Left ventricle myocardium superior (tissue), 1 donor: Measurements from ENCODE around the gene TRMT1. TPM values are rescaled to one million over a fixed set of nuclear protein-coding genes. Genes with fewer than 3 reads are reported as not detected.
"Not testable (repeated sequence)": the region's sequence is repeated elsewhere in the genome, so short reads cannot be mapped to it uniquely, and the experiment has no call there.

ENCODE experiments used
- ATAC-seq: fragments of 200-7000 bp; cut with Tn5 transposase; one replicate; pipeline ENCODE4 v1.9.1; 2020; ENCODE audit warnings: mild to moderate bottlenecking, moderate library complexity
- DNase-seq: peaks from one replicate; pipeline ENCODE4 v3.0.0-alpha.2; 2020
- intact Hi-C: fragments of 100-400 bp; cut with micrococcal nuclease; formaldehyde crosslinking; loops from one replicate; pipeline ENCODE4 v1.11.0; 2022
- long read RNA-seq: library from polyadenylated mRNA; unstranded; transcript quantifications from one replicate; pipeline ENCODE4 v2.0.0, GENCODE V29; 2021
- total RNA-seq: library from RNA; stranded (reverse); fragmentation: NEBNext Ultra II Directional; extraction: Animal tissue kit (Norgen Biotek cat#: 25700); gene quantifications from one replicate; pipeline ENCODE4 v1.2.1, GENCODE V29; 2021
- donor health status: DM: no; HTN: yes; CAD: no; lungs with severe emphysema.

TRMT1 gene
- 22.4 TPM for total RNA-seq
- long read RNA-seq, transcript TRMT1-202 (17 exons, 2,142 nt) = major isoform, 9 of 33 reads
- long read RNA-seq, partial matches to known transcripts = 13 of 33 reads
- long read RNA-seq, other reads (novel, unspliced or antisense) = 10 of 33 reads

DNA sequence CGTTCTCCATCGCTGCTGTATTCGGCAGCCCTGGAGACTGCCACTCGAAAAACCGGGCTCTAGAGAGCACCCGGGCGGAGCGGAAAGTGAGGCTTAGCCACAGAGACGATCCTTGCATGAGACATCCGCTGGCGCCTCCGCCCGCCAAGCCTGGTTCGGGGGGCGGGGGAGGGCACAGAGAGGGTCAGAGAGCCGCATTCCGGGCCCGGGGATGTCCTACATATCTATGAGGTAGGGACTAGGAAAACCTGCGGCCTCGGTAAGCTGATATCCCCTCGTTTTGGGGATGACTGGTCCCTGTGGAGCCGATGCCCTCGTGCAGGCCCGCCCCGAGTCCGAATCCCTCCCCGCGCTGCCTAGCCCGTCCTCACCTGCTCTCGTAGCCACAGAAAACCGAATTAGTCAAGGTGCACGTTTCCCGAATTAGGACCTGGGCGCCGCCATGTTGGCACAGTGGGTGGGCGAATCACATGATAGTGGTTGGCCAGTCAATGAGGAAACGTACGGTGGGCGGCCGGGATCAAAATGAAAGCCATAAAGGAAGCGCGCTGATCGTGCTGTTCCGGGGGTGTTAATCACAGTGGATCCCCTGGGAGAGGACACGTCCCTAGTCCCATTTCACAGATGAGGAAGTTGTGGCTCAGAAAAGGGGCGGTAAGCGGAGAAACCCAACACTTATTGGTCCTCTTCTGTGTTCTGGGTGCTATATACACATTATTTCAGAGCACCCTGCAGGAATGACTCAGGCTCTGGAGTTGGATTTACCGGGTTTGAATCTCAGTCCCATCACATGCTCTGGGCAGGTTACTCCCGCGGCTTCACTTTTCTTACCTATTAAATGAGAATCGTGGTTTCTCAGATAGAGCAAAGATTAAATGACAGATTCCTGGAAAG is at the start of gene TRMT1:
Gene TRMT1, minus strand, starts transcription at position 459 of the 894 bp plus-strand sequence. Its CDS starts 341 bp downstream, at position 118.
- intact Hi-C loops = no loop called here
- DNase-seq (peak; percentile 93), ATAC-seq (peak; percentile 84)

DNA sequence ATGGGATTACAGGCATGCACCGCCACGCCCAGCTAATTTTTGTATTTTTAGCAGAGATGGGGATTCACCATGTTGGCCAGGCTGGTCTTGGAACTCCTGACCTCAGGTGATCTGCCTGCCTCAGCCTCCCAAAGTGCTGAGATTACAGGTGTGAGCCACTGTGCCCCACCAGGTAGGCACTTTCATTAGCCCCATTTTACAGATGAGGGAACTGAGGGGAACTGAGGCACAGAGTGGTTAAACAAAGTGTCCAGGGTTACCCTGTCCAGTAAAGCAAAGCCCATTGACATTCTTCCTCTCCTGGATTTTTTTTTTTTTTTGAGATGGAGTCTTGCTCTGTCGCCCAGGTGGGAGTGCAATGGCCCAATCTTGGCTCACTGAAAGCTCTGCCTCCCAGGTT is 49.6 kb upstream of the TRMT1 start:
- DNase-seq, intact Hi-C loops, ATAC-seq: not testable (repeated sequence)

DNA sequence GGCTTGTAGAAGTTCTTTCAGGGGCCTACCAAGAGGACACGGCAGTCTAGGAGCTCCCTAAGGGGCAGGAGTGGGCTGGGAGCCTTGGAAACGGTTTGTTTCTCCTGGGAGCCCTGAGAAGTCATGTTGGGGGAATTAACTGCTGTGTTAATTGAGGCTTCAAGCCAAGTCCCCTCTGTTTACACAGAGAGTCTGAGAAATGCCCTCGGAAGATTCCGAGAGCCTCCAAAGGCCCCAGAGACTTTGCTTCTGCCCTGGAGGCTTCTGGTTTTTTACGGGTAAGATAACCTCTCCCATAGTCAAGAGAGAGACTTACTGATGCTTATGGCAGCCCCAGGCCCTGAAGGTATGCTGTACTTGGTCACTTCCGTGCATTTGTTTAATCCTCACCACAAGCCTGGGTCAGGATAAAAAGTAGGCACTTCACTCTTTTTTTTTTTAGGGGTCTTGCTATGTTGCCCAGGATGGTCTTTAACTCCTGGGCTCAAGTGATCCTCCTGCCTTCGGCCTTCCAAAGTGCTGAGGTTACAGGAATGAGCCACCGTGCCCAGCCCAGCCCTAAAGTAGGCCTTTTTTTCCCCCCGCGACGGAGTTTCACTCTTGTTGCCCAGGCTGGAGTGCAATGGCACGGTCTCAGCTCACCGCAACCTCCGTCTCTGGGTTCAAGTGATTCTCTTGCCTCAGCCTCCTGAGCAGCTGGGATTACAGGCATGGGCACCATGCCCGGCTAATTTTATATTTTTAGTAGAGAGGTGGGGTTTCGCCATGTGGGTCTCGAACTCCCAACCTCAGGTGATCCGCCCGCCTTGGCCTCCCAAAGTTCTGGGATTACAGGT is 48.8 kb upstream of the TRMT1 start:
- DNase-seq = no peak
- ATAC-seq = no peak
- intact Hi-C loops = no loop called here

DNA sequence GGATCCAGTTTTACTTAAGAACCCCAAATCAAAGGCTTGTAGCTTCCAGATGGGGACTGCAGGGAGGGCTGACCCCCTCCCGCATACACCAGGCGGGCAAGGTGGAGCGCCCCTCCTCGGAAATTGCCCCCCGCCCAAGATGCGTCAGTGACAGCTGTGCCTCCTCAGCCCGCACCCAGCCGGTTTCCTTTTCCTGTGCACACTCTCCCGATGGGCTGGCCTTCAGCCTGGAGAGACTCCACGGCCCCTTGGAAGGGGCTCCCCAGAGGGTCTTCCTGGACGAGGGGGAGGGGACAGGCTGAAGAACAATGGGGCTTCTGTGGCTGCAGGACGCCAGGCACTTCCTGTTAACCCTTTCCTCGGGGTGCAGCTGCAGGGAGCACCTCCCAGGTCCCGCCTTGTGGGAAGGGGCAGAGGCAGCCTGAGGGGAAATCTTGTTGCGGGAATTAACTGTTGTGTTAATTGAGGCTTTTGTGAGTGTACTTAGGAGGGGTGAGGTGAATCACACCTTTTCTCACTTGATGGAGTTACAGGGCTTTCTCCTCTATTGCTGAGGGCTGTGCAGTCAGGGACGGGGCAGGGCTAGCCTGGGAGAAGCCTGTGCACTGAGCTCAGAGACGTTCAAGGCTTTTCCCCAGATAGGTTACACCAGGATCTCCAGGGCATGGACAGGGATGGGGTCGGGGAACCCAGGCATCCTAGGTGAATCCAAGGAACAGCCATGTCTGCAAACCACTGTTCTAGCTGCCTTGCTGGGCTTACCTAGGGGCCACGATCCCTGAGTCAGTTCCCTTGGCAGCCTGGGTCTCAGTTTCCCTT is 48.0 kb upstream of the TRMT1 start:
- DNase-seq (peak; percentile 79), ATAC-seq (peak; percentile 44)
- intact Hi-C loops = no loop called here

DNA sequence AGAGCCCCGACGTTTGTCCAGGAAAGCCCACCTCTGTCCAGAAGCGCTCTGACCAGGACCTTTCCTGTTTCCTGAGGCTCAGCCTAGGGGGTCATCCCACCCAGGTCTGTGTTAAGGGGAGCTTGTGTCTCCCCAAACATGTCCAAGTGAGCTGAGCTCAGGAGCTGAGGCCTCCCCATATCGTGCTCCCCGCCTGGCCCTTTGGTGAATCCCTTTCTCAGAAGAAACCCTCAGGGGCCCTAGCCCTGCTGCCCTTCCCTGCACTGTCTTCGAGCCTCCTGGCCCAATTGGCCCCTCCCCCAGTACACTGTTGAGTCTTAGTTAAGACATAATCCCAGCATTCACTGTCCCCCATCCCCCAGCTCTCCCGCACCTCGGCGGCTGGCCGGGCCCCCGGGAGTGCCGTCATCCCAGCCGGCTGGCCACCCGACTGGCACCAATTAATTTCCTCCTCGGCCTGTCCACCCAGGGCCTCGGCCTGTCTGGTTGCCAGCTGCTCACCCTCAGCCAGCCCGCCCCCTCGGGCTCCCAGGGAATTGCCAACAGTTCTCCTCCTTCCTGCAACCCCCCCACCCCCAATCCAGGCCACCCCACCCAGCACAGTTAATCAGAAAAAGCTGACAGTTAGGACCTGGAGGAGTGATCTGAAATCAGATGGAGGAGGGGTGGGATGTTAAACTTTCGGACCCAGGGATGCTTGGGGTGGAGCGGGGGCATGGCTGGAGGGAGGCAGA is 47.2 kb upstream of the TRMT1 start:
- DNase-seq (peak; percentile 72), ATAC-seq (peak; percentile 53)
- intact Hi-C loops = no loop called here

DNA sequence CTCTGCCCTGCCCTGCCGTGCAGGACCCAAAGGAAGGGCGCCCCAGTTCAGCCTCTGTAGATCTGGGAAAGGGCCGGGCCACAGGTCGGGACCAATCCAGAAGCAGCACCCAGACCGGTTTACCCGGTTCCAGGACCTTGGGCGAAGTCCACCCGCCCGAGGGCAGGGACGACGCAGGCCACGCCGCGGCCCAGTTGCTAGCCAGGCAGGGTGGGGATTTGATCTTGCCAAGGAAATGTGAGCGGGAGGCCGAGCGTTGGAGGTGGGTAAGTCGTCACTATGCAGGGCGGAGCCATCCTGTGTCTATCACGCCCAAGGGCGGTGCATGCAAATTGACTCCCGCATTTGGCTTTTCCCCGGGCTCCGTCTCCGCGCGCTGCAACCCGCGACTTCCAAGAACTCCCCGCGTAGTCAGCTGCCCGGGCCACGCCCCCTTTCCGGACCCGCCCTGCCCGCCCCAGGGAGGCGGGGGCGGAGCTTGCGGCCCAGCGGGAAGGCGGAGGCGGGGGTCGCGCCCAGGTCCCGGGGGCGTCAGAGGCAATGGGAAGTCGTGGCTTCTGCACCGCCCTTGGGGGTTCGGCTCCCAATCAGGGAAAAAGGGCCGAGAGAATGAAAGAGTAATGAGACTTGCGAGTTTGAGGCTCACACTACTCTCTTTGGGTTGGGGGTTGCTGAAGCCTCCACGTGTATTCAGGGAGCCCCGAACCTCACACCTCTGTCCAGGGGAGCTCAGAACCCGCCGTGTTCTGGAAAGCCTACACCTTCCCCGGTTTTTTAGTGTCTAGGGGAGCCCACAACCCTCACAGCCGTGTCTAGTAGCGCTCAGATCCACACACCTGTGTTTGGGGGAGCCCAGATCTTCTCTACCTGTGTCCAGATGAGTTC is 46.4 kb upstream of the TRMT1 start:
- DNase-seq (peak; percentile 97), ATAC-seq (peak; percentile 89)
- intact Hi-C loops = no loop called here

DNA sequence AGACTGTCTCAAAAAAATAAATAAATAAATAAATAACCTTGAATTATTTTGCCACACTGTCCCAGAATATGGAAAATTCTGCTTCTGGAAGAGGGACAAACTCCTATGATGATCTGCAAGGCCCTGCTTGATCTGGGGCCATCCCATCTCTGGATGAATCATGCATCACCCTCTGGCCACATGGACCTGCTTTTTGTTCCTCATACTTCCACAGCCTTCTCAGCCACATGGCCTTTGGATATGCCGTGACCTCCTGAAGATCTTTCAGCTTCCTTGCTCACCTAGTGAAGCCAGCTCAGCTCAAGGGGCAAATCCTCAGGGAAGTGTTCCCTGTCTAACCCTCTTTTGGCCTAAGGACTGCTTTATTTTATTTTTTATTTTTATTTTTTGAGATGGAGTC is 44.0 kb upstream of the TRMT1 start:
- intact Hi-C loops = no loop called here
- no peak for DNase-seq
- ATAC-seq = no peak

DNA sequence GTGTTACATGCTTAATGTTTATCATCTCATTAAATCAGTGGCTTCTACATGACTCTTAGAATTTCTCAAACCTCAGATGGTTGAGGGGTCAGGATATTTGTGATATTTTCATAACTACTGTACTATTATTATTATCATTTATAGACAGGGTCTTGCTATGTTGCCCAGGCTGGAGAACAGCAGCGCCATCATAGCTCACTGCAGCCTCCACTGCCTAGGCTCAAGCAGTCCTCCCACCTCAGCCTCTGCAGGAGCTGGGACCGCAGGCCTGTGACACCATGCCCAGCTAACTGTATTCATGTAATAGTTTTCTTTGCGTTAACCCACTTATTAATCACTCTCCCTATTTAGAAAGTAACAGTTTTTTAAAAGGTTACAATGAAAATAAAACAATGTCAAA is 43.2 kb upstream of the TRMT1 start:
- ATAC-seq = no peak
- intact Hi-C loops = no loop called here
- no peak for DNase-seq

DNA sequence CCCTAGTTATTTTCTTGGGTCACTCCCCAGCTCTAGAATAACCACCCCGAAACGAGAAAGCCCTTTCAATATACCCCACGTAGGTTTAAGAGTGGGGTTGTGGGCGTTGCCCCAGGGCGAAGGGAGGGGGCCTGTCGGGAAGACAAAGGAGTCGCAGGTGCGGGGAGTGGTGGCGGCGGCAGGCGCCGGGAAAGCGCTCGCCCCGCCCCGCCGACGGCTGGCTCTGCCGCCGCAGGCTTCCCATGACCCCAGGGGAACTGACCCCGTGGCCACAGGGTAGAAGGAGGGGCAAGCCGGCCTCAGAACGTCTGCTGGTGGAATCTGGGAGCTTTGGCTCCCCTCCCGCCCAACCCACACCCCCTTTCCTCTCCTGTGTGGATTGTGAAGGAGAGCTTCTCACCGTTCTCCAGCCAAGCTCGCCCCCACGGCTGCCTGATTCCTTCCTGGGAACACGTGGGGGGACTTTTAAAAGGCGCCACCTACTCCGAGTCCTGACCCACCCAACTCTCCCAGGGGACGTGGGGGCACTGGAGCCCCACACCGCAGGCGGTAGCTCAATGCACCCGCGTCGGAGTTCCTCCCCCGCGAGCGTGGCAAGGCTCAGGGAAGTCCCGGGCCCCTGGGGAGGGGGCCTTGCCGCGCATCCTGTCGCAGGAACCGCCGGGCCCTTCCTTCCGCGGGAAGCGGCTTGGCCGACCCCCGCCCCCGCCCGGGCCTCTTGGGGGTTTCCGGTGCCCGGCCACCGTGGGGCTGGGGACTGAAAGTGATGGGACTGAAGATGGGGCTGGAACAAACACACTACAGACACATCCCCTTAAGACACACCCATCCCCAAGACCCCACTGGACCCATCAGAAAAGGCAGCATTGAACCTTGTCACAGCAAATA is 39.2 kb upstream of the TRMT1 start:
- peak; percentile 85 for DNase-seq
- ATAC-seq = peak; percentile 4
- intact Hi-C loops = no loop called here

DNA sequence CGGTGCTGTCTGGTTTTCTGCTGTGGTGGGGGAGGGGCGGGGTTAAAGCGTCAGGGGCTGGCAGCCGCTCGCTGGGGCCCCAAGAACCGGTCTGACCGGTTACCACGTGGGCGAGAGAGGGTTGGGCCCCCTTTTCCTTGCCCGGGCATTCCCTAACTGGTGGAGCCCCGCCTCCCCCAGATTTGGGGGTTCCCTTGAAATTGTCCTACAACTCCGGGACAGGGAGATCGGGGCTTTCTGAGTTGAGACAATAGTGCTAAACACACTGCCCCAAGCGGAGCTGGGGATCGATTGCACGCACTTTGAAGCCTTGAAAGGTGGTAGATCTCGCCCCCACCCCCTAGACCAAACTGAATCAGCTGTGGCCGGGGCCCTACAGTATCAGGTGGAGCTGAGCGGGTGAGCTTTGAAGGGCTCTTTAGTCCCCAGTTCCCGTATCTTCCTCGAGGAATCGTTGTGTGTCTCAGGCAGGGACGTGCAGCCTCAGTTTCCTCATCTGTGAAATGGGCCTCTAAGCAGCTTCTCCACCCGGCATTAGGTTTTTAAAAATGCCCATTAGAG is 38.5 kb upstream of the TRMT1 start:
- intact Hi-C loops = no loop called here
- ATAC-seq (no peak), DNase-seq (peak; percentile 63)

DNA sequence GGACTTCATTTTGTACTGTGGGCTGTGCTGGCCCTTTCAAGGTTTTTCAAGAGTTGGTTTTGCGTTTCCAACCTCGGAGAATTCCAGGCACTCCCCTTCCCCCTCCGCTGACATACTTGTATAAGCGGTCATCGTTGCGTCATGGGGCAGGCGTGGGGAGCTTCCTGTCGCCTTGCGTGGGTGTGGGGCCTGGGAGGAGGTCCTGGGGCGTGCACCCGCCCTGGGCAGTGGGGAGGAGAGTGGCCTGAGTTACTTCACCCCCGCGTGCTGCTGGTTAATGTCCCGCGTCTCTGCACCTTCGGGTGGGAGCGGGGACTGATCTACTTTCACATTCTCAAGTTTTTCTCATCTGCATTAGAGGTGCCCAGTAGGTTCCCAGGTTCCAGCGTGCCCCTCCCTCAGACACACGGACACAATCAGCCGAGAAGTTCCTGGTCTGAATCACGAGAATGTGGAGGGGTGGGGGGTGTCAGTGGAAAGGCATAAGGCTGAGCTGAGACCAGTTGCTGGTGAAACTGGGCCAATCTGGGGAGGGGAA is 37.8 kb upstream of the TRMT1 start:
- intact Hi-C loops = no loop called here
- DNase-seq (peak; percentile 92), ATAC-seq (peak; percentile 17)

DNA sequence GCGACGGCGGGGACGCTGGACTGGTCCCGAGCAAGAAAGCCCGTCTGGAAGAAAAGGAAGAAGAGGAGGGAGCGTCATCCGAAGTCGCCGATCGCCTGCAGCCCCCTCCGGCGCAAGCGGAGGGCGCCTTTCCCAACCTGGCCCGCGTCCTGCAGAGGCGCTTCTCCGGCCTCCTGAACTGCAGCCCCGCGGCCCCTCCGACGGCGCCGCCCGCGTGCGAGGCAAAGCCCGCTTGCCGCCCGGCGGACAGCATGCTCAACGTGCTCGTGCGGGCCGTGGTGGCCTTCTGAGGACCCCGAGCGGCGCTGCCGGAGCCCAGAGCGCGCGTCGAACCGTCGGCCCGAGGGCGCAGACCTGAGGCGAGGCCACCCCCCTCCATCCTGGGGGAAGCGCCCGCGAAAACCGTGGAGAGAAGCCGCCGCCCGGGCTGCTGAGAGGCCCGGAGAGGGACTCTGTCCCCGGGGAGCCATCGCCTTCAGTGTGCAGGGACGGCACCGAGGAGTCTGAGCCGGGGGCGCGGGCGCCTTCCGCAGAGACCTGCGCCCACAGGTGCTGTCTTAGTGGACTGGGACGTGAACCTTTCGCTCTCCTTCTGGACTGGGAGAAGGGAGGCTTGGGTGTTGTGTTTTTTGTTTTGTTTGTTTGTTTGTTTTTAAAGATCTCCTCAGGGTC is 37.2 kb upstream of the TRMT1 start:
- no peak for ATAC-seq
- intact Hi-C loops = no loop called here
- DNase-seq = peak; percentile 62

DNA sequence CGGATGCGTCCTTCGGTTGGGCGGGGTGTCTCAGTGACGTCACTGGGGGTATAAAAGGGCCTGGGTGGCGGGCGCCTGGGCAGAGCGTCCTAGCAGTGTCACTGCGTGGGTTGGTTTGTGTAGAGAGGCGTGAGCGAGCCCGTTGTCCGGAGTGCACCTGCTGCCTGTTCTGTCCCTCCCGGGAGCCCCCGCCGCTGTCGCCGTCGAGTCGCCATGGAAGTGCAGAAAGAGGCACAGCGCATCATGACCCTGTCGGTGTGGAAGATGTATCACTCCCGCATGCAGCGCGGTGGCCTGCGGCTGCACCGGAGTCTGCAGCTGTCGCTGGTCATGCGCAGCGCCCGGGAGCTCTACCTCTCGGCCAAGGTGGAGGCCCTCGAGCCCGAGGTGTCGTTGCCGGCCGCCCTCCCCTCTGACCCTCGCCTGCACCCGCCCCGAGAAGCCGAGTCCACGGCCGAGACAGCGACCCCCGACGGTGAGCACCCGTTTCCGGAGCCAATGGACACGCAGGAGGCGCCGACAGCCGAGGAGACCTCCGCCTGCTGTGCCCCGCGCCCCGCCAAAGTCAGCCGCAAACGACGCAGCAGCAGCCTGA is 36.5 kb upstream of the TRMT1 start:
- ATAC-seq (peak; percentile 60), DNase-seq (peak; percentile 94)
- intact Hi-C loops = no loop called here

DNA sequence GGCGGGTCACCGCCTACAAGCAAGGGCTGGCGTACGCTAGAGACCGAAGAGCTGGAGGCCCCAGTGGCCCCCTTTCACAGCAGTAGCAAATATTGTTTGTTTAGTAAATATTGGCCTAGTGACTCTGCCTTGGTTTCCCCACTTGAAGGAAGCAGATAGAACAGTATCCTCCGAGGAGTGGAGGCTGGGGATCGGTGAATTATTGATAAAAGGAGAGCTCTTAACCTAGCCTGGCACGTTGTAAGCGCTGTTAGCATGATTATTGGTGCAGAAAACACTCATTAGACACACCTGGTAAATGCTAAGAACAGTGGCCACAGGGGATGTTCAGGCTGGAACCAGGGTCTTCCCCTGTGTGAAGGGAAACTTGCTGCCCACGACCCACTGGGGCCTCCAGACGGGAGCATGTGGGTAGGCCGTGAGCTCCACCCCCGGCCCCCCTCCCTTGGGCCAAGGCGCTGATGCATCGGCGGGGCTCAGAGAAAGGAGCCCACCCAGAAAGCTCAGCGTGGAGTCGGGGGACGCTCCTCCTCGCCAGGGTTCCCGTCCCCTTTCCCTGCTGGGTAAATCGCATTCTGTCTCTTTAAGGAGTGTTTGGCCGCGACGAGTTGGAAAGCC is 35.9 kb upstream of the TRMT1 start:
- ATAC-seq = peak; percentile 1
- intact Hi-C loops = no loop called here
- DNase-seq = no peak
